Amygdala (tissue), 56 donors: ENCODE data around the gene NFATC2.
"Not testable (repeated sequence)": the region's sequence is repeated elsewhere in the genome, so short reads cannot be mapped to it uniquely, and the experiment has no call there.

ENCODE experiments used
- DNase-seq, 56 donors: peaks; one replicate each; lab custom pipeline; 2025; lab: John Stamatoyannopoulos, UW

The NFATC2 gene

DNA sequence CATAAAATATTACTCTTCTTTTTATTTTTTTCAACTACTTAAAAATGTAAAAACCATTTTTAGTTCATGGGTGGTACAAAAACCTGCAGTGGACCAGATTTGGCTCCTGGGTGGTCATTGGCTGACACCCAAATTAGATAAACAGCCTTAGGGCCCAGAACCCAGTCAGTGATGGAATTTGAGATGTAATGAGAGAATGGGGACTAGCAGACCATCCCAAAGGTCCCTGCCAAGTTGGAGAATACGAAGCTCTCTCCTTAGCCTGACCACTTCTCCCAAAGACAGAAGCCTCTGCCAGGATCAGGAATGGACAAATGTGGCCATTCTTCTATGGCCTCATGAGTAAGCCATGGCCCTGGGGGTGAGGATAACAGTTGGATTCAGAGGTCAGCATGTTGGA is 194.7 kb downstream of the NFATC2 start:
- DNase-seq = no peak

- DNase-seq = no peak
Measured at GRCh38 chr20:51346686-51347485, 195.6 kb downstream of the NFATC2 start.

DNA sequence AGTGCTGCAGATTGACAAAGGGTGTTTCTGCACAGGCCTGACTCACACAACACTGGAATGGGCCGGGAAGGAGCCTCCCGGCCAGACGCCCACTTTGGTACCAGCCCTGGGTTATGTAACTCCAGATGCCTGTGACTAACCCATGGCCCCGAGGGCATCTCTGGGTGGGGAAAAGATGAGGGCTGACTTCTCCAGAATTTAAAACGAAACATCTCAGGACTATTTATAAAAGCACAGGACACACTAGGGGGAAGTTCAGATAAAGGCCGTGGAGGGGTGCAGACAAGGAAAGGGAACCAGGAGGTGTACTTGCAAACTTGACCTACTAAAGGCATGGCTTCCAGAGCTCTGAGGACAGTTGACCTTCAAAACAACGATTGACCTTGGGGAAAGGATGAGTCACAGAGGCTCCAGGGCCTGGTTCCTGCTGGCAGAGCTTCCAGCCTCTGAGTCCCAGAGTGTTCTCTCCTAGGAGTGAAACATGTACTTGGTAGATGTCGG is 196.9 kb downstream of the NFATC2 start:
- DNase-seq = no peak

DNA sequence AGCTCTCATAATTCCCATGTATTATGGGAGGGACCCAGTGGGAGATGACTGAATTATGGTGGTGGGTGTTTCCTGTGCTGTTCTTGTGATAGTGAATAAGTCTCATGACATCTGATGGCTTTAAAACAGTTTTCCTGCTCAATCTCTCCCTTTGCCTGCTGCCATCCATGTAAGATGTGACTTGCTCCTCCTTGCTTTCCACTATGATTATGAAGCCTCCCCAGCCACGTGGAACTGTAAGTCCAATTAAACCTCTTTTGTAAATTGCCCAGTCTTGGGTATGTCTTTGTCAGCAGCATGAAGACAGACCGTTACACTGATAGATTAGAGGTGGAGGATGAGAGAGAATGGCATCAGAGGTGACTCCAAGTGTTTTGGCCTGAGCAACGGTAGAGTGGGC is 198.7 kb downstream of the NFATC2 start:
- not testable (repeated sequence) for DNase-seq

GRCh38 chr20:51342510-51343236 is 199.8 kb downstream of the NFATC2 start:
- DNase-seq = no peak

DNA sequence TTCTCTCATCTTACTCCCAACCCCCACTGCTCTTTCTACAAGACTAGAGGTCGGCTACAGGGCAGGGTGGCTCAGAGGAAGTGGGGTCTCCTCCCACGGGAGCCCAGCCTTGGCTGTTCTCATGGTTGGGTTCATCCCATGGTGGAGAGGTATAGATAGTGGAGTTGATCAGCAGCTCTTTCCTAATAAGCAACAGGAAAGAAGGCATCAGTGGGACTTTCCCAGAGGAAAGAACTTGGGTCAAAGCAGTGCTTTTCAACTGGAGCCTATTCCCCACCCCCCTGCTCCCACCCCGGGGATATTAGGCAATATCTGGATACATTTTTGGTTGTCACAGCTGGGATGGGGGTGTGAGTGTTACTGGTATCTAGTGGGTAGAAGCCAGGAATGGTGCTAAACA is 200.9 kb downstream of the NFATC2 start:
- no peak for DNase-seq

DNA sequence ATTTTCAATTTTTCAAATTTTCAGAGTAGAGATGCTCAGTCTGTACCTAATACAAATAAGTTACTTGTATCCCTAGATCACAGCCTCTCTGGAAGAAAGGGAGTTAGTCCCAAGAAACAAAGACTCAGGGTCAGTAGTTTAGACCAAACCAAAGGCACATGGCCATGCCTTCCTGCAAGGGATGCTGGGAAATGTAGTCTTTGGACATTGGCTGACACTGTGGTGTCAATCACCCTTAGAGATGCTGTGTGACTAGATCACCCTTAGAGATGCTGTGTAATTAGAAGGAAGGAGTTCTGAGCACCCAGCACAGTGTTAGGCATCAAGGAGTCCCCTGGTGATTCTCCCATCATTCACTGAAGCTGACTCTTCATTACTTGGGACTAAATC is 202.1 kb downstream of the NFATC2 start:
- DNase-seq = no peak

- DNase-seq = no peak
Measured at GRCh38 chr20:51339721-51340450, 202.6 kb downstream of the NFATC2 start.

DNA sequence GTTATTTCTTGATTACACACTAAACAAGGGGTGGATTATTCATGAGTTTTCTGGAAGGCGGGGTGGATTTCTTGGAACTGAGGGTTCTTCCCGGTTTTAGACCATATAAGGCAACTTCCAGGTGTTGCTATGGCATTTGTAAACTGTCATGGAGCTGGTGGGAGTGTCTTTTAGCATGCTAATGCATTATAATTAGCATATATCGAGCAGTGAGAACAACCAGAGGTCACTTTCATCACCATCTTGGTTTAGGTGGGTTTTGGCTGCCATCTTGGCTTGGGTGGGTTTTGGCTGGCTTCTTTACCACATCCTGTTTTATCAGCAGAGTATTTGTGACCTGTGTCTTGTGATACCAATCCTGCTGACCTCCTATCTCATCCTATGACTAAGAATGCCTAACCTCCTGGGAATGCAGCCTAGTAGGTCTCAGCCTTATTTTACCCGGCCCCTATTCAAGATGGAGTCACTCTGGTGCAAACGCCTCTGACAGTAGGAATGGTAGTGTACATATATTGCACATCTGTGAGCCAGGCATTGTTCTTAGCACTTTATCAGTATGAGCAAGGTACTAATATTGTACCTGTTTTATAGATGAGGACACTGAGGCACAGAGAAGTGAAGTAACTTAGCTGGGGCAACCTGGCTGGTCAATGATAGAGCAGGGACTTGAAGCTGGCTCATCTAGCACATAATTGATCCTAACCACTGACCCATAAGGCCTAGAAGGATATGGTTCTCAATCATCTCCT is 203.7 kb downstream of the NFATC2 start:
- DNase-seq = no peak

GRCh38 chr20:51337126-51337805 is 205.3 kb downstream of the NFATC2 start:
- DNase-seq = no peak
